Activated T-helper 17 cell treated with anti-CD3 and anti-CD28 coated beads, Interleukin-2, amount 50 U/mL, for 72 hours (primary cell): Measurements from ENCODE around the gene TRIM52. TPM values are rescaled to one million over a fixed set of nuclear protein-coding genes. Genes with fewer than 3 reads are reported as not detected.
A peak's percentile ranks its signal among the peaks of the same experiment; 100 is the strongest.
"Not testable (repeated sequence)": the region's sequence is repeated elsewhere in the genome, so short reads cannot be mapped to it uniquely, and the experiment has no call there.

ENCODE experiments used
- ATAC-seq: fragments of 150-1000 bp; cut with Tn5 transposase; replicated peaks from 2 replicates; pipeline ENCODE4 v1.10.0; 2021; ENCODE audit warnings: mild to moderate bottlenecking, moderate library complexity
- H3K27ac Mint-ChIP-seq: one replicate; pipeline ENCODE4 v1.8.0; 2022; ENCODE audit warnings: mixed read lengths
- H3K27me3 Mint-ChIP-seq: one replicate; pipeline ENCODE4 v1.8.0; 2022; ENCODE audit warnings: mixed read lengths
- H3K36me3 Mint-ChIP-seq: one replicate; pipeline ENCODE4 v1.8.0; 2022; ENCODE audit warnings: low read depth, mild to moderate bottlenecking, mixed read lengths
- H3K4me1 Mint-ChIP-seq: one replicate; pipeline ENCODE4 v1.8.0; 2022; ENCODE audit warnings: mixed read lengths
- H3K4me3 Mint-ChIP-seq: one replicate; pipeline ENCODE4 v1.8.0; 2022; ENCODE audit warnings: mild to moderate bottlenecking, mixed read lengths
- H3K9me3 Mint-ChIP-seq: one replicate; pipeline ENCODE4 v1.8.0; 2022; ENCODE audit warnings: mixed read lengths
- total RNA-seq, 2 donors: library from RNA; stranded (reverse); gene quantifications; one replicate each; pipeline ENCODE4 v1.2.3, GENCODE V29; 2022

Gene TRIM52
- total RNA-seq = 10 to 100 TPM; 14.3 to 19.4 TPM

DNA sequence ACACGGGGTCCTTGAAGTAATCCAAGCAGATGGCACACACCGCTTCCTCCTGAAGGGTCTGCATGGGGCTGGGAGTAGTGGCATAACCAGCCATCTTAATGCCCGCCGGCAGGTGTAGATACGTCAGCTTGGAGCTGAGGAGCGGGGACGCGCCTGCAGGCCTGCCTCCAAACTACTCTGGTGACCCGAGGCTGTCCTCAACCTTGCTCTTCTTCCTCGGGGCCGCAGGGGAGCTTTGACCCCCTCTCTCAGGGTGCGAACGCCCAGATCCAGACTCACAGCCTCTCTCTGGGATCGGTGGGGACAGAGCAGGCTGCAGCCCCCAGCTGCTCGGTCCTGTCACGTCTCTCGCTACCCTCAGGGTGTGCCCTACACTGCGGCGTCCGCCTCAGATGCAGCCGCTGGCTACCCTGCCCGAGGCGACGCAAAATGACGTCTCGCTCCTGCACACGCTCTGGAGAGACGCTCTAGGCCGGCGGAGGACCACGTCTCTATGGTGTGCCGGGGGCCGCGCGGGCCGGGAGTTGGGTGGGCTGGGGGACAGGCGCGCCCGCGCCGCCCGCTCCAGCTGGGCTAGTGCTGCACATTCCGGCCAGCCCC, at the start of gene TRIM52:
TSS of gene TRIM52 (minus strand) at position 424 of the 600 bp plus-strand sequence. CDS start at position 94, 330 bp downstream.
- H3K4me1 Mint-ChIP-seq = peaks cover 20% of the 10 kb centered on the region
- H3K9me3 Mint-ChIP-seq = no peaks in the 10 kb centered on the region
- peak within 1 kb of the TSS; percentile 92 for H3K27ac Mint-ChIP-seq
- H3K36me3 Mint-ChIP-seq = peaks cover 51% of the 10 kb centered on the region
- H3K4me3 Mint-ChIP-seq = peak within 1 kb of the TSS; percentile 93
- no peaks in the 10 kb centered on the region for H3K27me3 Mint-ChIP-seq
- ATAC-seq = peak; percentile 88

DNA sequence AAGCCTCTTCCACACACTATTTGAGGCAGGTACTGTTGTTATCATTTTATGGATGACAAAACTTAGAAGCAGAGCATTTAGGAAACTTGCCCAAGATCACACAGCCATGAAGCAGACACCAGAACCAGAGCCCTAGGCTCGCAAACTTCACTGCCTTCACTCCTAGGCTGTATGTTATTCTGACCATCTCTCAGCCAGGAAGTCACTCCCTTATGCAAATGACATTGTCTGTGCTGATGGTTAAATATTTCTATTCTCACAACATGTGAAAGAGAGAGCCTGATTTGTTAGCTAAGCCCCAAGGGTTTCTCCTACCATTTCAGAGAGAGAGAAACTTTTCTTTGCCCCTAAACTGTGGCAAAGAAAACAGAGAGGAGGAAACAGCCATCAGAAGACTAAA, 26.4 kb upstream of the TRIM52 start:
- H3K4me3 Mint-ChIP-seq, H3K27ac Mint-ChIP-seq, ATAC-seq, H3K27me3 Mint-ChIP-seq, H3K4me1 Mint-ChIP-seq, H3K9me3 Mint-ChIP-seq, H3K36me3 Mint-ChIP-seq: not testable (repeated sequence)

DNA sequence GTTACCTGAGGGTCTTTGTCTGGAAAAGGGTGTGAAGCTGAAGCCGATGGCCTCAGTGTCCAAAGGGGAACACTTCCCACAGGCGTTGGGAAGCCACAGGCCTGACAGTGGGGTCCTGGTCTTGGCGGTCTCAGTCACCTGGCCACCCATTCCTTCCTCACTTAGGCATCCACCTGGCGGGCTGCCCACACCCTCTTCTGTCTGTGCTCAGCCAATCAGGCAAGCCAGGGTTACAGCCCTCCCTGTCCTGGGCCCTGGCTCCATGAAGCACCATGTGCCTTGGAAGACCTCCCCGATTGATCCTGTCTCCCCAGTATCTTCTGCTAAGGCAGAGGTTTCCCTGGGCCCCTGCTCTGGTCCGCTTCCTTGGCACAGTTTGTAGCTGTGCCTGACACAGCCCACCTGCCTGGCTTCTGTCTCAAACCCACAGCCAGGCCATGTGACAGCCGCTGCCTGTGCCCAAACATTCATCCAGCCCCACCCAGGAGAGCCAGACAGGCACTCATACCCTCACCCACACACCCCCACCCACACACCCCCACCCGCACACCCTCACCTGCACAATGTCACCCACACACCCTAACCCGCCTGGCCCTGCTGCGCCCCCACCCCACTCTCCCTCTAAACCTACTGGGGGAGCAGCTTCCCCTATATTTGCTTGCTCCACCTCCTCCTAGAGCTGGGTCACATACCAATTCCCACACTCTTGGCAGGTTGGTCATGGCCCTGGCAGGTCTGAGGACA, 25.2 kb upstream of the TRIM52 start:
- not testable (repeated sequence) for H3K4me1 Mint-ChIP-seq, H3K36me3 Mint-ChIP-seq, H3K4me3 Mint-ChIP-seq, ATAC-seq, H3K9me3 Mint-ChIP-seq, H3K27me3 Mint-ChIP-seq
- H3K27ac Mint-ChIP-seq = peak overlapping the region; percentile 22

GRCh38 chr5:181283841-181284755, 23.2 kb upstream of the TRIM52 start:
- H3K27ac Mint-ChIP-seq, H3K4me1 Mint-ChIP-seq, H3K4me3 Mint-ChIP-seq, ATAC-seq, H3K36me3 Mint-ChIP-seq, H3K27me3 Mint-ChIP-seq, H3K9me3 Mint-ChIP-seq: not testable (repeated sequence)

- no peak overlapping the region for H3K4me3 Mint-ChIP-seq
- no peaks in the 10 kb centered on the region for H3K27me3 Mint-ChIP-seq
- no peaks in the 10 kb centered on the region for H3K4me1 Mint-ChIP-seq
- H3K27ac Mint-ChIP-seq = no peak overlapping the region
- H3K9me3 Mint-ChIP-seq = no peaks in the 10 kb centered on the region
- ATAC-seq = no peak
- no peaks in the 10 kb centered on the region for H3K36me3 Mint-ChIP-seq
These were observed 22.4 kb upstream of the TRIM52 start for GRCh38 chr5:181283347-181283746.

GRCh38 chr5:181282874-181283273, 21.9 kb upstream of the TRIM52 start:
- Mint-ChIP-seq H3K27me3 (no peaks in the 10 kb centered on the region), H3K27ac (no peak overlapping the region), H3K4me1 (no peaks in the 10 kb centered on the region), H3K4me3 (no peak overlapping the region), H3K36me3 (no peaks in the 10 kb centered on the region), H3K9me3 (no peaks in the 10 kb centered on the region)
- ATAC-seq = no peak

DNA sequence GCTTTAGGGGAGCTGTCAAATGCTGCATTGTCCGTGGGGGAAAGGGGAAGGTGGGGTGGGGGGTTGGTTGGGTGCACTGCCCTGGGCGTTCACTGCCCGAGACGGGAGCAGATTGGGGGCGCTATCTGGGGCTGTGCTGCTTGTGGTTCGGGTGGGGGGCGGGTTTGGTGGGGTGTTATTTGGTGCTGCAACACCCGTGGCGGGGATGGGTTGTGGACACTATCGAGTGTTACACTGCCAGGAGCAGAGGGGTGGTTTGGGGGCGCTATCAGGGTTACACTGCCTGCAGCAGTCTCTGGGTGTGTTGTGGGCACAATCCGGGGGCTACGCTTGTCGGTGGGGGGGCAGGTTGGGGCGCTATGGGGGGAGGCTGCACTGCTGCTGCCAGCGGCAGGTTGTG, 21.5 kb upstream of the TRIM52 start:
- H3K27ac Mint-ChIP-seq = not testable (repeated sequence)

DNA sequence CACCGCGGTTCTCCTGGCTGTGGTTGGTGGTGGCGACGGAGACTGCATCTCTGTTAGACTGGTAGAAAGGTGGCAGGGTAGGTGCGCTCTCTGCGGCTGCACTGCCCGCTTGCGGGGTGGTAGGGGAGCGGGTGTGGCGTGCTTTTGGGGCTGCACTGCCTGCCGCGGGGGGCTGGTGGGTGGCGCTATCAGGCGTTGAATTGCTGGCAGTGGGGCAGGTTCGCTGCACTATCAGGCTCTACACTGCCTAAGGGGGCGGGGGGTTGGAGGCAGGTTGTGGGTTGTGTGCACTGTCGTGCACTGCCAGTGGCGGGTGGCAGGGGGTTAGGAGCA, 21.0 kb upstream of the TRIM52 start:
- no peaks in the 10 kb centered on the region for H3K27me3 Mint-ChIP-seq

More for the DNA sequence above, 21.5 kb upstream of the TRIM52 start:
- not testable (repeated sequence) for ATAC-seq, H3K9me3 Mint-ChIP-seq, H3K36me3 Mint-ChIP-seq, H3K27me3 Mint-ChIP-seq, H3K4me3 Mint-ChIP-seq, H3K4me1 Mint-ChIP-seq

GRCh38 chr5:181281077-181281983, 20.4 kb upstream of the TRIM52 start:
- no peaks in the 10 kb centered on the region for H3K4me1 Mint-ChIP-seq
- no peak for ATAC-seq
- no peak overlapping the region for H3K27ac Mint-ChIP-seq
- H3K9me3 Mint-ChIP-seq = no peaks in the 10 kb centered on the region
- no peaks in the 10 kb centered on the region for H3K27me3 Mint-ChIP-seq
- H3K36me3 Mint-ChIP-seq = no peaks in the 10 kb centered on the region
- no peak overlapping the region for H3K4me3 Mint-ChIP-seq

More for the DNA sequence above, 21.0 kb upstream of the TRIM52 start:
- H3K36me3 Mint-ChIP-seq = no peaks in the 10 kb centered on the region
- H3K27ac Mint-ChIP-seq = no peak overlapping the region
- no peaks in the 10 kb centered on the region for H3K9me3 Mint-ChIP-seq
- no peaks in the 10 kb centered on the region for H3K4me1 Mint-ChIP-seq
- no peak for ATAC-seq
- no peak overlapping the region for H3K4me3 Mint-ChIP-seq

- H3K27ac Mint-ChIP-seq = no peak overlapping the region
- no peak overlapping the region for H3K4me3 Mint-ChIP-seq
- no peak for ATAC-seq
- no peaks in the 10 kb centered on the region for H3K4me1 Mint-ChIP-seq
- no peaks in the 10 kb centered on the region for H3K9me3 Mint-ChIP-seq
- H3K27me3 Mint-ChIP-seq = no peaks in the 10 kb centered on the region
- no peaks in the 10 kb centered on the region for H3K36me3 Mint-ChIP-seq
These were observed 19.4 kb upstream of the TRIM52 start for GRCh38 chr5:181280251-181280762.

DNA sequence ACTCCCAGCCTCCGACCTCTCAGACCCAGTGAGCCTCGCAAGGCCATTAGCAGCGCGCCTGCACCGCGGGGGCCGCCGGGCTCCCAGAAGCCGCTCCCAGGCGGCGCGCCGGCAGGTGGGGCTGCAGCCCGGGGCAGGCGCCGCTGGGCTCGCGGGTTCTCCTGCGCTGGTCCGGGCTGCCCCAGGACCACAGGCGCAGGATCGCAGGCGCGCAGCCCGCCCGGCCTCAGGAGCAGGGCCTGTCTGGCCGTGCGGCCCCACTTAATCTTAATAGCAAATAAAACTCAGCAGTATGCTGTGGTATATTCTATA, 12.4 kb upstream of the TRIM52 start:
- H3K27me3 Mint-ChIP-seq, ATAC-seq, H3K4me1 Mint-ChIP-seq, H3K9me3 Mint-ChIP-seq, H3K27ac Mint-ChIP-seq, H3K36me3 Mint-ChIP-seq, H3K4me3 Mint-ChIP-seq: not testable (repeated sequence)

- no peak for ATAC-seq
- H3K4me3 Mint-ChIP-seq = no peak overlapping the region
- H3K27me3 Mint-ChIP-seq = no peaks in the 10 kb centered on the region
- no peaks in the 10 kb centered on the region for H3K9me3 Mint-ChIP-seq
- H3K27ac Mint-ChIP-seq = no peak overlapping the region
- no peaks in the 10 kb centered on the region for H3K4me1 Mint-ChIP-seq
- no peaks in the 10 kb centered on the region for H3K36me3 Mint-ChIP-seq
These were observed 10.1 kb upstream of the TRIM52 start for GRCh38 chr5:181271081-181271480.

DNA sequence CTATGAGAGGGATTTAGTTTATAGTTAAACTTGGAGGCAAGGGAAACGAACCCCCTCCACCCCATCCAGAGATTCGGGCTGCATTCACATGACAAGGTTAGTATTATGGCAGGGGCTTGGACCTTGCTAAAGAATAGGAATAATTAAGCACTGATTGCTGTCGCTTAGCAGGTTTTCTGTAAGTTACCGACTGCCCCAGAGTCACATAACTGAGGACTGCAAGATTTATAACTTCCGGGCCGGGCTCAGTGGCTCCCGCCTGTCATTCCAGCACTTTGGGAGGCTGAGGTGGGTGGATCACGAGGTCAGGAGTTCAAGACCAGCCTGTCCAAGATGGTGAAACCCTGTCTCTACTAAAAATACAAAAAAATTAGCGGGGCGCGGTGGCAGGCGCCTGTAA, 7.0 kb upstream of the TRIM52 start:
- not testable (repeated sequence) for H3K4me3 Mint-ChIP-seq, H3K27me3 Mint-ChIP-seq, H3K9me3 Mint-ChIP-seq, ATAC-seq, H3K27ac Mint-ChIP-seq, H3K36me3 Mint-ChIP-seq, H3K4me1 Mint-ChIP-seq

DNA sequence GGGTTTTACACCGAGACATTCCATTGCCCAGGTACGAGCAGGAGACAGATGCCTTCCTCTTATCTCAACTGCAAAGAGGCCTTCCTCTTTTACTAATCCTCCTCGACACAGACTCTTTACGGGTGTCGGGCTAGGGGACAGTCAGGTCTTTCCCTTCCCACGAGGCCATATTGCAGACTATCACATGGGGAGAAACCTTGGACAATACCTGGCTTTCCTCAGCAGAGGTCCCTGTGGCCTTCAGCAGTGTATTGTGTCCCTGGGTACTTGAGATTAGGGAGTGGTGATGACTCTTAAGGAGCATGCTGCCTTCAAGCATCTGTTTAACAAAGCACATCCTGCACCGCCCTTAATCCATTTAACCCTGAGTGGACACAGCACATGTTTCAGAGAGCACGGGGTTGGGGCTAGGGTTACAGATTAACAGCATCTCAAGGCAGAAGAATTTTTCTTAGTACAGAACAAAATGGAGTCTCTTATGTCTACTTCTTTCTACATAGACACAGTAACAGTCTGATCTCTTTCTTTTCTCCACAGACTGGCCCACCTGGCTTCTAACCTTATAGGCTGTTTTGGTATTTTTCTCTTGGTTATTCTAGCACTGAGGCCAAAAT, 6.5 kb upstream of the TRIM52 start:
- H3K36me3 Mint-ChIP-seq, H3K4me3 Mint-ChIP-seq, ATAC-seq, H3K27me3 Mint-ChIP-seq, H3K9me3 Mint-ChIP-seq, H3K4me1 Mint-ChIP-seq, H3K27ac Mint-ChIP-seq: not testable (repeated sequence)
